ENCODE data around the gene LGALS3BP. TPM values are rescaled to one million over a fixed set of nuclear protein-coding genes. Genes with fewer than 3 reads are reported as not detected.

The LGALS3BP gene
- total and polyA plus RNA-seq, 2 donors (not counting 1 experiment from before 2014, with no cell fraction given) = 1.8 to 7.5 TPM

DNA sequence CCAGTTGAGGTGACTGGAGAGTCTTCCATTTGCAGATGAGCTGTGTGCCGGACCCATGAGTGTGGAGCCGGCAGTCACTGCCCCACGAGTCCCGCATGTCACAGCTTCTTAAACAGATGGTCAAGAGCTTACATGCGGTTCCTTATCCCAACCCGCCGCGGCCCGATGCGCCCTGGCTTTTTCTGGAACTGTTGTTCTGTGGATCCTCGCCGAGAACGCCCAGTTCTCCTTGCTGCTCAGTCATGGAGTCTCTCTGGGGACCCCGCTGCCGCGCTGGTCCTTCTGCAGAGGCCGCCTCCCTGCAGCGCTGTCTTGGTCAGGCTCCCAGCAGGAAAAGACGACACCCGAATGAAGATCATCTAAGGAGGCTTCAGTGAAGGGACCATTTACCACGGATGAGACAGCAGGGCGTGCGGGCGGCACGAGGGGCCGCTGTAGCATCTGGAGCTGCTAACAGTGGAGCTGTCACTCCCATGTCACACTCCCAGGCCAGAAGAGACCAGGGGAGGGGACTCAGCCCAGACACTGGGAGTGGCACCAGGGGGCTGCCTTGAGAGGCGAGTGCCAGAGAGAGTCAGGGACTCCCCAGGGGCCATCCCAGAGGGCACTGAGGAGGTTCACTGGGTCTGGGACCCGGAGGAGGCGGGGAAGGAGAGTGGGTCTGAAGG, 10.8 kb upstream of the LGALS3BP start:
- no peak for ATAC-seq (ENCODE audit: low read depth)
- H3K4me1 ChIP-seq (ENCODE audit: control insufficient read depth in 2 of 2, insufficient read depth in 2 of 2, low read length in 2 of 2) = peaks cover 15 to 16% of the 10 kb centered on the region in 2 donors
- peaks cover 7% of the 10 kb centered on the region for H3K79me2 ChIP-seq (ENCODE audit: control insufficient read depth, insufficient read depth, low read length)
- no peak overlapping the region for H3K27ac ChIP-seq (ENCODE audit: low read length in 2 of 2)
- no peaks in the 10 kb centered on the region for H3K27me3 Mint-ChIP-seq
- no peak overlapping the region for H3K4me3 ChIP-seq (ENCODE audit: control extremely low read depth in 1 of 5, extremely low read depth in 1 of 5, insufficient read depth in 1 of 5, low read depth in 2 of 5, low read length in 4 of 5)
- CTCF ChIA-PET = no interaction called here
- peaks cover 27% of the 10 kb centered on the region for H4K20me1 ChIP-seq (ENCODE audit: control insufficient read depth, insufficient read depth, low read length, poor library complexity, severe bottlenecking)
- no peak for DNase-seq
- H3K27me3 ChIP-seq (replicated peaks in 1 of 4; ENCODE audit: control extremely low read depth in 1 of 4, control insufficient read depth in 3 of 4, insufficient read depth in 4 of 4, low read length in 3 of 4) = no peaks in the 10 kb centered on the region
- POLR2A ChIA-PET = no interaction called here
- WGBS (ENCODE audit: insufficient coverage) = over 99% methylated on average over 29 of the region's 29 CpGs
- H3K27ac Mint-ChIP-seq = no peak overlapping the region
- TF ChIP-seq EZH2 (IDR thresholded peaks at IDR 0.05; ENCODE audit: borderline replicate concordance, insufficient read depth, low read depth, low read length, poor library complexity, severe bottlenecking) (no peak), CTCF (IDR thresholded peaks at IDR 0.05) (no peak)
- no peaks in the 10 kb centered on the region for H3K9me3 Mint-ChIP-seq (ENCODE audit: insufficient read depth)
- H3K4me1 Mint-ChIP-seq = peaks cover 18% of the 10 kb centered on the region
- H3K9me3 ChIP-seq (ENCODE audit: control extremely low read depth in 1 of 3, control insufficient read depth in 2 of 3, insufficient read depth in 1 of 3, low read length in 2 of 3) = no peaks in the 10 kb centered on the region
- no peak overlapping the region for H3K4me2 ChIP-seq (replicated peaks; ENCODE audit: low read depth, low read length, poor library complexity, severe bottlenecking)
- peaks cover 0 to 34% of the 10 kb centered on the region in 2 experiments for H3K36me3 ChIP-seq (replicated peaks in 1 of 2; ENCODE audit: control extremely low read depth in 1 of 2, control insufficient read depth in 1 of 2, extremely low read depth in 1 of 2, insufficient read depth in 2 of 2, low read length in 1 of 2)
- H2AFZ ChIP-seq (ENCODE audit: insufficient read depth, low read depth, low read length, poor library complexity, severe bottlenecking) = no peak overlapping the region
- H3K9ac ChIP-seq (ENCODE audit: low read length) = no peak overlapping the region
- intact Hi-C loops (cut with micrococcal nuclease) = loop anchor here (10.0 kb wide), 1 partner anchor 54 kb away; no protein-coding TSS in a partner anchor
- no peak overlapping the region for H3K4me3 Mint-ChIP-seq

GRCh38 chr17:78988152-78988551, 8.4 kb upstream of the LGALS3BP start:
- H3K27me3 ChIP-seq (replicated peaks in 1 of 4; ENCODE audit: control extremely low read depth in 1 of 4, control insufficient read depth in 3 of 4, insufficient read depth in 4 of 4, low read length in 3 of 4) = no peaks in the 10 kb centered on the region
- no peak overlapping the region for H2AFZ ChIP-seq (ENCODE audit: insufficient read depth, low read depth, low read length, poor library complexity, severe bottlenecking)
- no peak overlapping the region for H3K4me3 Mint-ChIP-seq
- no peaks in the 10 kb centered on the region for H3K9me3 Mint-ChIP-seq (ENCODE audit: insufficient read depth)
- H3K27me3 Mint-ChIP-seq = no peaks in the 10 kb centered on the region
- H3K9ac ChIP-seq (ENCODE audit: low read length) = no peak overlapping the region
- DNase-seq = no peak
- no peak overlapping the region for H3K4me2 ChIP-seq (replicated peaks; ENCODE audit: low read depth, low read length, poor library complexity, severe bottlenecking)
- TF ChIP-seq CTCF (IDR thresholded peaks at IDR 0.05) (no peak), EZH2 (IDR thresholded peaks at IDR 0.05; ENCODE audit: borderline replicate concordance, insufficient read depth, low read depth, low read length, poor library complexity, severe bottlenecking) (no peak)
- ATAC-seq (ENCODE audit: low read depth) = no peak
- no peak overlapping the region for H3K27ac Mint-ChIP-seq
- peaks cover 0 to 29% of the 10 kb centered on the region in 2 experiments for H3K36me3 ChIP-seq (replicated peaks in 1 of 2; ENCODE audit: control extremely low read depth in 1 of 2, control insufficient read depth in 1 of 2, extremely low read depth in 1 of 2, insufficient read depth in 2 of 2, low read length in 1 of 2)
- H3K79me2 ChIP-seq (ENCODE audit: control insufficient read depth, insufficient read depth, low read length) = peaks cover 6% of the 10 kb centered on the region
- no peaks in the 10 kb centered on the region for H3K9me3 ChIP-seq (ENCODE audit: control extremely low read depth in 1 of 3, control insufficient read depth in 2 of 3, insufficient read depth in 1 of 3, low read length in 2 of 3)
- intact Hi-C loops (cut with micrococcal nuclease) = no loop called here
- 52% methylated on average over 4 of the region's 6 CpGs for WGBS (ENCODE audit: insufficient coverage)
- H3K27ac ChIP-seq (ENCODE audit: low read length in 2 of 2) = no peak overlapping the region
- H3K4me1 ChIP-seq (ENCODE audit: control insufficient read depth in 2 of 2, insufficient read depth in 2 of 2, low read length in 2 of 2) = peaks cover 15 to 16% of the 10 kb centered on the region in 2 donors
- no peak overlapping the region for H3K4me3 ChIP-seq (ENCODE audit: control extremely low read depth in 1 of 5, extremely low read depth in 1 of 5, insufficient read depth in 1 of 5, low read depth in 2 of 5, low read length in 4 of 5)
- peaks cover 17% of the 10 kb centered on the region for H3K4me1 Mint-ChIP-seq
- H4K20me1 ChIP-seq (ENCODE audit: control insufficient read depth, insufficient read depth, low read length, poor library complexity, severe bottlenecking) = peaks cover 11% of the 10 kb centered on the region
- CTCF ChIA-PET = interaction anchor here (1.1 kb wide), 1 partner anchor 101 kb away, joined by 3 read pairs; no protein-coding TSS in a partner anchor
- POLR2A ChIA-PET = no interaction called here
